Fibroblast of upper back skin (primary cell): ENCODE results near the gene PCBP3.

Experiments
- DNase-seq: peaks from one replicate; pipeline ENCODE4 v3.0.0-alpha.2; 2013

Gene PCBP3

GRCh38 chr21:45816794-45817193, 173.3 kb downstream of the PCBP3 start:
- no peak for DNase-seq

GRCh38 chr21:45817345-45817744, 173.8 kb downstream of the PCBP3 start:
- no peak for DNase-seq

- no peak for DNase-seq
These were observed 174.9 kb downstream of the PCBP3 start for GRCh38 chr21:45818276-45818903.

- DNase-seq = peak; percentile 86
These were observed 175.4 kb downstream of the PCBP3 start for GRCh38 chr21:45818904-45819285.

- DNase-seq = no peak
These were observed 176.1 kb downstream of the PCBP3 start for GRCh38 chr21:45819478-45820170.

GRCh38 chr21:45820171-45821091, 176.9 kb downstream of the PCBP3 start:
- DNase-seq = peak; percentile 93

GRCh38 chr21:45821315-45821962, 177.9 kb downstream of the PCBP3 start:
- DNase-seq = no peak

GRCh38 chr21:45821998-45822397, 178.5 kb downstream of the PCBP3 start:
- no peak for DNase-seq

- no peak for DNase-seq
These were observed 179.0 kb downstream of the PCBP3 start for GRCh38 chr21:45822429-45823099.

GRCh38 chr21:45823100-45823681, 179.7 kb downstream of the PCBP3 start:
- no peak for DNase-seq

- no peak for DNase-seq
These were observed 181.2 kb downstream of the PCBP3 start for GRCh38 chr21:45824546-45825215.

- no peak for DNase-seq
These were observed 181.7 kb downstream of the PCBP3 start for GRCh38 chr21:45825219-45825618.

GRCh38 chr21:45826676-45827301, 183.3 kb downstream of the PCBP3 start:
- DNase-seq = no peak

- no peak for DNase-seq
These were observed 183.8 kb downstream of the PCBP3 start for GRCh38 chr21:45827302-45827692.

GRCh38 chr21:45827881-45828579, 184.5 kb downstream of the PCBP3 start:
- no peak for DNase-seq

GRCh38 chr21:45828580-45829570, 185.3 kb downstream of the PCBP3 start:
- no peak for DNase-seq

- DNase-seq = no peak
These were observed 186.1 kb downstream of the PCBP3 start for GRCh38 chr21:45829668-45830067.

- DNase-seq = no peak
These were observed 186.7 kb downstream of the PCBP3 start for GRCh38 chr21:45830221-45830640.

- no peak for DNase-seq
These were observed 187.3 kb downstream of the PCBP3 start for GRCh38 chr21:45830720-45831366.
